Lower leg skin (tissue), 3 donors: ENCODE measurements around the gene CRX.

Source experiments
- CTCF ChIP-seq, 3 donors: fragments of 450-650 bp; IDR thresholded peaks; one replicate each; pipeline ENCODE4 v1.5.1; 2016; ENCODE audit warnings: antibody characterized with exemption in 3 of 3, mild to moderate bottlenecking in 3 of 3, moderate library complexity in 2 of 3
- POLR2A ChIP-seq, 2 donors: fragments of 450-650 bp; IDR thresholded peaks; one replicate each; pipeline ENCODE4 v1.6.1; 2016 to 2017; ENCODE audit warnings: antibody characterized with exemption in 2 of 2, mild to moderate bottlenecking in 1 of 2, moderate library complexity in 1 of 2

DNA sequence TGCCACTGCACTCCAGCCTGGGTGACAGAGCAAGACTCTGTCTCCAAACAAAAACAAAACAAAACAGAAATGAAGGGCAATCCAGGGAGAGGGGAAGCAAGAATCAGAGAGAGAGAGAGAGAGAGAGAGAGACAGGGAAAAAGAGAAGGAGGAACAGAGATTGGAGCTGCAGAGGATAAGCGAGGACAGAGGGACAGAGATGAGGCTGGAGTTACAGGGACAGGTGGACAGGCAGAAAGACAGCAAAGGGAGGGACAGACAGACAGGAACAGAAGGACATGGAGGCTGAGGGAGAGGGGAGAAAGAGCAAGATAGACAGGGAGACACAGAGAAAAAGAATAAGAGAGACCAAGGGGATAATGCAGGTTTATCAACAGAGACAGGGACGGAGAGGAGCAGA lies 1.3 kb upstream of the CRX start:
- TF ChIP-seq CTCF (IDR thresholded peaks at IDR 0.05) (no peak), POLR2A (IDR thresholded peaks at IDR 0.05) (no peak)
